OCI-LY7 (cell line): ENCODE data around the gene SPATA18.

Source experiments
- EZH2phosphoT487 ChIP-seq: fragments of 200-600 bp; sonication (generic); IDR thresholded peaks from 2 replicates; pipeline ENCODE4 v1.6.1; 2018; ENCODE audit warnings: low read depth, borderline replicate concordance, mild to moderate bottlenecking, mixed run types, antibody characterized with exemption, low read length, moderate library complexity, mixed read lengths
- TF ChIP-seq, protein P1 (sequence below): fragments of 200-600 bp; sonication (generic); conservative IDR thresholded peaks from 2 replicates; pipeline ENCODE4 v1.5.1; 2014; ENCODE audit warnings: mild to moderate bottlenecking, antibody characterized with exemption, low read length, moderate library complexity, mixed read lengths

DNA sequence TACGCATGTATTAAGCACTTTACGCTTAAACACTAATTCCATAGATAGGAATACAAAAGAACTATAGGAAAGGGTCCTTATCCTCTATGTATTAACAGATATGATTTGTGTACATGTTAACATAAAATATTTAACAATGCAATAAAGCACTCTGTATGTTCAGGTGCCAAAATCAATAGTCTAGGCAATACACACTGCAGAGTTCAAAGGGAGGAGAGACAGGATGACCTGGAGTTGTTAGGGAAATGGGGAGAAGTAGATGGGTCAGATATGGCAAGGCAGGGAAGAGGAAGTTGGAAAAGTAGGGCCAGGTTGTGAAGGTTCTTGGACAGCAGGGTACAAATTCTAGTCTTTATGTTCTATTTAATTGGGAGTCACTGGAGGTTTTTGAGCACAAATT is 15.9 kb upstream of the SPATA18 start:
- no peak for TF ChIP-seq EZH2phosphoT487
- TF ChIP-seq, protein P1, sequence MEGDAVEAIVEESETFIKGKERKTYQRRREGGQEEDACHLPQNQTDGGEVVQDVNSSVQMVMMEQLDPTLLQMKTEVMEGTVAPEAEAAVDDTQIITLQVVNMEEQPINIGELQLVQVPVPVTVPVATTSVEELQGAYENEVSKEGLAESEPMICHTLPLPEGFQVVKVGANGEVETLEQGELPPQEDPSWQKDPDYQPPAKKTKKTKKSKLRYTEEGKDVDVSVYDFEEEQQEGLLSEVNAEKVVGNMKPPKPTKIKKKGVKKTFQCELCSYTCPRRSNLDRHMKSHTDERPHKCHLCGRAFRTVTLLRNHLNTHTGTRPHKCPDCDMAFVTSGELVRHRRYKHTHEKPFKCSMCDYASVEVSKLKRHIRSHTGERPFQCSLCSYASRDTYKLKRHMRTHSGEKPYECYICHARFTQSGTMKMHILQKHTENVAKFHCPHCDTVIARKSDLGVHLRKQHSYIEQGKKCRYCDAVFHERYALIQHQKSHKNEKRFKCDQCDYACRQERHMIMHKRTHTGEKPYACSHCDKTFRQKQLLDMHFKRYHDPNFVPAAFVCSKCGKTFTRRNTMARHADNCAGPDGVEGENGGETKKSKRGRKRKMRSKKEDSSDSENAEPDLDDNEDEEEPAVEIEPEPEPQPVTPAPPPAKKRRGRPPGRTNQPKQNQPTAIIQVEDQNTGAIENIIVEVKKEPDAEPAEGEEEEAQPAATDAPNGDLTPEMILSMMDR: no peak
